Kidney (tissue), 14 donors: ENCODE measurements around the gene SPATA31E1. TPM values are rescaled to one million over a fixed set of nuclear protein-coding genes. Genes with fewer than 3 reads are reported as not detected.
"Not testable (repeated sequence)": the region's sequence is repeated elsewhere in the genome, so short reads cannot be mapped to it uniquely, and the experiment has no call there.

ENCODE experiments used
- DNase-seq, 5 donors: peaks; one replicate each; pipeline ENCODE4 v3.0.0-alpha.2; 2013 to 2020
- FAIRE-seq: peaks from 2 replicates; lab custom pipeline; 2012; peaks lifted over from hg19 to GRCh38; lab: Jason Lieb, UNC
- H3K27ac ChIP-seq, 2 donors: one replicate each; pipeline ENCODE4 v1.7.0; 2013; ENCODE audit warnings: low read depth in 2 of 2, low read length in 2 of 2, inconsistent platforms in 1 of 2
- H3K27me3 ChIP-seq: one replicate; pipeline ENCODE4 v1.7.1; 2013; ENCODE audit warnings: low read length, inconsistent platforms; ENCODE audit not compliant: control insufficient read depth, insufficient read depth
- H3K36me3 ChIP-seq, 3 donors: one replicate each; pipeline versions ENCODE4 v1.7.0 to v1.7.1; 2013; ENCODE audit warnings: low read length in 3 of 3, control low read depth in 1 of 3, inconsistent platforms in 1 of 3; ENCODE audit not compliant: insufficient read depth in 3 of 3, control insufficient read depth in 2 of 3
- H3K4me1 ChIP-seq, 3 donors: one replicate each; pipeline versions ENCODE4 v1.7.0 to v1.7.1; 2013; ENCODE audit warnings: low read length in 3 of 3, inconsistent platforms in 1 of 3, low read depth in 1 of 3; ENCODE audit not compliant: control insufficient read depth in 2 of 3, insufficient read depth in 2 of 3
- H3K4me3 ChIP-seq, 3 donors: one replicate each; pipeline versions ENCODE4 v1.7.0 to v1.8.1; 2013; ENCODE audit warnings: low read length in 3 of 3, control low read depth in 1 of 3, inconsistent platforms in 1 of 3
- H3K9ac ChIP-seq, 3 donors: one replicate each; pipeline versions ENCODE4 v1.7.0 to v1.7.1; 2013; ENCODE audit warnings: low read length in 3 of 3, control low read depth in 1 of 3, inconsistent platforms in 1 of 3
- H3K9me3 ChIP-seq, 3 donors: one replicate each; pipeline versions ENCODE4 v1.7.0 to v1.7.1; 2013; ENCODE audit warnings: low read length in 3 of 3, control low read depth in 1 of 3, inconsistent platforms in 1 of 3; ENCODE audit not compliant: control insufficient read depth in 2 of 3, insufficient read depth in 1 of 3
- CTCF ChIP-seq: IDR thresholded peaks from 3 replicates; pipeline ENCODE4 v1.5.1; 2012; ENCODE audit warnings: mild to moderate bottlenecking, moderate library complexity, borderline replicate concordance; ENCODE audit not compliant: insufficient read depth; ENCODE audit errors: extremely low read depth
- intact Hi-C: fragments of 100-400 bp; cut with DNase I; formaldehyde crosslinking; loops from one replicate; pipeline ENCODE4 v1.11.1; 2022
- polyA plus RNA-seq: library from polyadenylated mRNA; stranded (reverse); fragments of 350-450 nt; fragmentation: Illumina TruSeq; extraction: RNeasy Lipid Tissue Mini Kit (QIAGEN cat#74804); gene quantifications from one replicate; pipeline ENCODE4 v1.2.3, GENCODE V29; 2014; ENCODE audit warnings: low read depth, low replicate concordance; ENCODE audit not compliant: insufficient read depth
- total RNA-seq: library from RNA; stranded (reverse); fragmentation: NEBNext Ultra II Directional; extraction: Animal tissue kit (Norgen Biotek cat#: 25700); gene quantifications from one replicate; pipeline ENCODE4 v1.2.1, GENCODE V29; 2021
- donor health status: control.
- donor health status: control.
- donor health status: control.
- donor health status: control.
- donor health status: control.
- donor health status: DM: yes; HTN: yes; CAD: no.
- donor health status: Normal renal cell carcinoma (clear cell type).

Gene SPATA31E1
- total and polyA plus RNA-seq, 2 donors from 2014 or later = not detected

GRCh38 chr9:87844506-87844905 is 38.2 kb upstream of the SPATA31E1 start:
- intact Hi-C loops = no loop called here
- Histone ChIP-seq H3K36me3 (no peaks in the 10 kb centered on the region), H3K9ac (no peak overlapping the region), H3K4me1 (no peaks in the 10 kb centered on the region), H3K4me3 (no peak overlapping the region), H3K27ac (no peak overlapping the region), H3K27me3 (no peaks in the 10 kb centered on the region), H3K9me3 (no peaks in the 10 kb centered on the region)
- FAIRE-seq (no peak), DNase-seq (peak in 3 of 5 donors; percentile 23 to 85 (median 61))
- TF ChIP-seq CTCF = no peak

GRCh38 chr9:87847817-87848216 is 34.9 kb upstream of the SPATA31E1 start:
- H3K27ac ChIP-seq, FAIRE-seq, DNase-seq, H3K4me1 ChIP-seq, H3K36me3 ChIP-seq, H3K9me3 ChIP-seq, H3K27me3 ChIP-seq, intact Hi-C loops, H3K4me3 ChIP-seq, H3K9ac ChIP-seq: not testable (repeated sequence)

- DNase-seq (no peak), FAIRE-seq (no peak)
- H3K36me3 ChIP-seq = no peaks in the 10 kb centered on the region
- no peak overlapping the region for H3K27ac ChIP-seq
- no peak for TF ChIP-seq CTCF
- intact Hi-C loops = no loop called here
- no peaks in the 10 kb centered on the region for H3K9me3 ChIP-seq
- H3K9ac ChIP-seq = no peak overlapping the region
- no peaks in the 10 kb centered on the region for H3K4me1 ChIP-seq
- H3K4me3 ChIP-seq = no peak overlapping the region
- H3K27me3 ChIP-seq = no peaks in the 10 kb centered on the region
Observed at GRCh38 chr9:87849144-87849758, 33.4 kb upstream of the SPATA31E1 start.

GRCh38 chr9:87850391-87850790 is 32.3 kb upstream of the SPATA31E1 start:
- no peak overlapping the region for H3K27ac ChIP-seq
- H3K27me3 ChIP-seq = no peaks in the 10 kb centered on the region
- no peak for TF ChIP-seq CTCF
- H3K9me3 ChIP-seq = no peaks in the 10 kb centered on the region
- DNase-seq (no peak), FAIRE-seq (no peak)
- intact Hi-C loops = no loop called here
- no peak overlapping the region for H3K4me3 ChIP-seq
- H3K4me1 ChIP-seq = no peaks in the 10 kb centered on the region
- no peak overlapping the region for H3K9ac ChIP-seq
- H3K36me3 ChIP-seq = no peaks in the 10 kb centered on the region

GRCh38 chr9:87851186-87851585 is 31.5 kb upstream of the SPATA31E1 start:
- intact Hi-C loops, DNase-seq, H3K9ac ChIP-seq, H3K27ac ChIP-seq, FAIRE-seq, H3K4me3 ChIP-seq, H3K4me1 ChIP-seq, H3K9me3 ChIP-seq, H3K36me3 ChIP-seq, H3K27me3 ChIP-seq: not testable (repeated sequence)
